HG02759 (cell line): ENCODE data around the gene CRYZL1.
"Not testable (repeated sequence)": the region's sequence is repeated elsewhere in the genome, so short reads cannot be mapped to it uniquely, and the experiment has no call there.

Experiments used
- ATAC-seq: cut with Tn5 transposase; IDR thresholded peaks from one replicate; pipeline ENCODE4 v1.9.1; 2021; ENCODE audit warnings: mild to moderate bottlenecking, moderate library complexity; ENCODE audit not compliant: unreplicated experiment

CRYZL1 gene

DNA sequence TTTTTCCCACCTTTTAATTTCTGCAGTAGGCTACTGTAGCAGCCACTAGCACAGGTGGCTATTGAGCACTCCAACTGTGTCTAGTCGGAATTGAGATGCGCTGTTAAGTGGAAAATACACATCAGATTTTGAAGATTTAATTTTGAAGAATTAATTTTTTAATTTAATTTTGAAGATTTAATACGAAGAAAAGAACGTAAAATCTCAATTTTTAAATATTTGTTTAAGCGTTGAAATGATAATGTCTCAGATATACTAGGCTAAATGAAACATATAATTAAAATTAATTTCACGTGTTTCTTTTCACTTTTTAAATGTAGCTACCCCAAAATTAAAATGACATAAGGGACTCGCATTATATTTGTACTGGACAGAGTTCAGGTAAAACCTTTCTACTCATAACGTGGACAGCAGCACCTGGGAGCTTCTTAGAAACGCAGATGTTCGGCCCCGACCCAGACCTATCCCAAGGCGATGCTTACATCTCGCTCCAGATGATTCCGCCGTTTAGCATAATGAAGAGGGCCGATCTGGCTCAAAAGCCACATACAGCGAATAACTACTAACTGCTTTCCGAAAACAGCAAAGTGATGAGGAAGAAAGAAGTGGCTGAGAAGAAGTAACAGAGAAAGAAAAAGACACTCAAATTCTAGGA lies 717 bp downstream of the CRYZL1 start:
- ATAC-seq: no peak

DNA sequence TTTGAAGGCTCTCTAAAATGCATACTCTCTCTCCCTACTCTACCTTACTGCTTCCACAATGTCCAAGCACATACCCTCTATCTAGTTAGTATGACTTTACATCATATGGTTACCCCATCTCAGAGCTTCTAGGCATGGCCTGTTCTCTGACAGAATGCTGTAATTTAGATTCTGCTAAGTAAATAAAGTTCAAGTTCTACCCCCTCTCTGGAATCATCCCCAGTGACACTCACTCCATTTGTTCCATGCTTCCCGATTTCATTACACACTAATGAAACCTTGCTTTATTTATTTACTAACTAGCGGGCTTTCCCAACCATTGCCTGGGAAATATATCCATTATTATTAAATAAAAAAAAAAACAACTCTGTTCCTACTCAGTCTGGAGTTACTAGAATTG lies 7.3 kb downstream of the CRYZL1 start:
- ATAC-seq: no peak

DNA sequence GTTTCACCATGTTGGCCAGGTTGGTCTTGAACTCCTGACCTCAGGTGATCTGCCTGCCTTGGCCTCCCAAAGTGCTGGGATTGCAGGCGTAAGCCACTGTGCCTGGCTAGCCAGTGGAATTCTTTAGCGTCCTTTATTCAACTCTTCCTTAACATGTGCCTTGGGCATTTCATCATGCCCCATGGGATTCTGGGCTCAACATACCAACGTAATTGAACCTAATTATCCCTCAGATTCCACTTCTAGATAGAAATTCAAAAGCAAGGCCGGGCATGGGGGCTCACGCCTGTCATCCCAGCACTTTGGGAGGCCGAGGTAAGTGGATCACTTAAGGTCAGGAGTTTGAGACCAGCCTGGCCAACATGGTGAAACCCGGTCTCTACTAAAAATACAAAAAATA lies 15.4 kb downstream of the CRYZL1 start:
- not testable (repeated sequence) for ATAC-seq

DNA sequence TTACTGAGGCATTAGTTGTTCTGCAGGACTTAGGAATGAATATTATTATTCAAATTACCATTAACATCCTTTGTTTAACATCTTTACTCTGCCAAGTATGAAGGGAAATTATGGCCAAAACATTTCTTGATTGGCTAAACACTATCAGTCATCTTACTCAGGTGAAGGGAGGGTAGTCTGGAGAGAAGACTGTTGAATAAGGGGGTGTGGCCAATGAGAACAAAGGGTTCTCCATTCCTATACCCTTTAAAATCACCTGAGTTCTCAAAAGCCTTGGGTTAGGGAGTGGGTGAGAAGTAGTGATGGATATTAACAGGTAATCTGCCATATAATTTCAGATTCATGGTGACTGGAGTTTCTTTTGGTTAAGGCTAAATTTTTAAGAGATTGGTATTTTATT lies 19.3 kb downstream of the CRYZL1 start:
- no peak for ATAC-seq

DNA sequence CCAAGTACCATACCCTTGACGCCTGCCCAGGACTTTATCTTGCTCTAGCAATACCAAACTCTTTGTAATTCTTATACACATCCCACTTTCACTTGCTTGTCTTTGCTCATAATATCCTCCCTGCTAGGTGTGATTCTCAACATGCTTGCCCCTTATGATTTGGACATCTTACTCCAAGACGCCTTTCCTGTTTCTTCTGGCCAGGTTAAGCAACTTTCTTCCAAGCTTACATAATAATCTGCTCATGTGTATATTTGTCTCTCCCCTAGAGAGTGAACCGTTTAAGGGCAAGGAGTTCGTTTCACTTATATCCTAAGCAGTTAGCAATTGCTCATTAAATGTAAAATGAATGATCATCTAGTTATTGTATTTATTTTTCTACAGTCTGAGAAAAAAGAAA lies 21.8 kb downstream of the CRYZL1 start:
- no peak for ATAC-seq

DNA sequence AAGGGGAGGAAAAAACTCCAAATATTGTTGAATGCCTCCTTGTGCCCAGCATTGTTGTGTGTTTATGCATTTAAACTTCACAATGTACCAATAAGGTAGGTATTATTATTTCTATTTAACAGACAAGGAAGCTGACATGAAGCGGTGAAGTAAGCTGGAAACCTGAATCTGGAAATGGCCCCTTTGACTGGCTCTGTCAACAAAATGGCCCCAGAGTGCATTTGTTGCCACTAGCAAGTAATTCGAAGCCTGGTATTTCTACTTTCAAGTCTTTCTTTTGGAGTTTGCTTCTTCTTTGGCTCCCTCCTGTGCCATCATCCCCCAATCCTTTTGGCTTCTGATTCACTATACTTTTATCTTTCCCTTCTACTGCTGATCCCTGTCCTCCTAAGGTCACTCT lies 23.1 kb downstream of the CRYZL1 start:
- no peak for ATAC-seq

DNA sequence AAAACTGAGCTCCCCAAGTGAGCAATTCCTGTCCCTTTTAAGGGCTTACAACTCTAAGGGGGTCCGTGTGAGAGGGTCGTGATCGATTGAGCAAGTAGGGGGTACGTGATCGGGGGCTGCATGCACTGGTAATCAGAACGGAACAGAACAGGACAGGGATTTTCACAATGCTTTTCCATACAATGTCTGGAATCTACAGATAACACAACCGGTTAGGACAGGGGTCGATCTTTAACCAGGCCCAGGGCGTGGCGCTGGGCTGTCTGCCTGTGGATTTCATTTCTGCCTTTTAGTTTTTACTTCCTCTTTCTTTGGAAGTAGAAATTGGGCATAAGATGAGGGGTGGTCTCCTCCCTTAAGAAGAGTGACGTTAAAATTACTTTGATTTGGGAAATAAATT lies 24.0 kb downstream of the CRYZL1 start:
- ATAC-seq: not testable (repeated sequence)

DNA sequence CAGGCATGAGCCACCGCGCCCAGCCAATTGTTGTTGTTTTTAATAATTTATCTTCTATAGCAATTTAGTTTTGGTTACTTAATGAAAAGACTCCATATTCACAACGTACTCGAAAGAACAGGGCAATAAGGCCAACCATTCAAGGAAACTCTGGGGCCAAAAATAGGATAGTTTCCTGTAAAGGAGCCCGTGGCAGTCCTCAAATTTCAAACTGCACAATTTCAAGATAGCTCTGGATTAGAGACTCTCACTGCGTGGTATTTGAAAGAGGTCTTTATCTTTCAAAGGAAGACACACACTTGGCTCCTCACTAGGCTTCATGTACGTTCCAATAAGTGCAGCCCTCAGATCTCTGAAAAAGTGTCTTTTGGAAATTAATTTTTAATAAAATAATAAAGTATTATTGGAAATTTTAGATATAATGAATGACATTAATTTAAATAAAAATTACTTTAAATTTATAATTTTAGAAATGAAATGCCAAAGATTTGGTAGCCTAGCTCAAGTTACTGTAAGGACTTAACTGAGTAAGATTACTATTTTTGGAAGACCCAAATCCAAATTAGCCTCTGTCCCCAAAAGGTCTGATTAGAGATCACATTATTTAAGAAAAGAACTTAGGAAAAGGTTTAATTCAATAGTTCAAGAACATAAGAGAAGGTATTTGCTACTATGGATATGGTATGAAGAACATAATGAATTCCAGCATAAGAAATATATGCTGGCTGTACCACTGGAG lies 30.4 kb downstream of the CRYZL1 start:
- no peak for ATAC-seq

DNA sequence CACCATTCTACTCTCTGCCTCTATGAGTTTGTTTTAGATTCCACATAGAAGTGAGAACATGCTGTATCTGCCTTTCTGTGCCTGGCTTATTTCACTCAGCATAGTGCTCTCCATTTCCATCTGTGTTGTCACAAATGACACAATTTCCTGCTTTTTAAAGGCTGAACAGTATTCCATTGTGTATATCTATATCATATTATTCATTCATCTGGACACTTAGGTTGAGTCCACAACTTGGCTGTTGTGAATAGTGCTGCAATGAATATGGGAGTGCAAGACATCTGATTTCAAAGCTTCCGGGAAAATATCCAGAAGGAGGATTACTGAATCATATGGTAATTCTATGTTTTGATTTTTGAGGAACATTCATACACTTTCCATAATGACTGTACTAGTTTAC lies 33.0 kb downstream of the CRYZL1 start:
- no peak for ATAC-seq

DNA sequence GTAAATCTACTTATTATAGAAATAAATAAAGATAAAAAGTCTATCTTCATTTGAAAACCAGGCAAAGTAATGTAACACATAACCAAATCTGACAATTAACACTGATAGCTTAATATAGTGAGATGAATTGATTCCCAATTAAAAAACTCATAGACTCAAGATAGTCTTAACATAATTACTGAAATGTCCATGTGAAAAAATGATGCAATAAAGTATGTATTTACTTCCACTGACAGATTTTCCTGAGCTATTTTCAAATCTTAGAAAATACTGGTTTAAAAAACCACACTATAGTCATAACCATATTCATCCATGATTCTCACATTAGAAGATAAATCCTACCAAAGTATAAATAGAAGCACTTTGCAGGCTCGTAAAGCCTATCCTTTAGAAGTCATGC lies 43.5 kb downstream of the CRYZL1 start:
- no peak for ATAC-seq

DNA sequence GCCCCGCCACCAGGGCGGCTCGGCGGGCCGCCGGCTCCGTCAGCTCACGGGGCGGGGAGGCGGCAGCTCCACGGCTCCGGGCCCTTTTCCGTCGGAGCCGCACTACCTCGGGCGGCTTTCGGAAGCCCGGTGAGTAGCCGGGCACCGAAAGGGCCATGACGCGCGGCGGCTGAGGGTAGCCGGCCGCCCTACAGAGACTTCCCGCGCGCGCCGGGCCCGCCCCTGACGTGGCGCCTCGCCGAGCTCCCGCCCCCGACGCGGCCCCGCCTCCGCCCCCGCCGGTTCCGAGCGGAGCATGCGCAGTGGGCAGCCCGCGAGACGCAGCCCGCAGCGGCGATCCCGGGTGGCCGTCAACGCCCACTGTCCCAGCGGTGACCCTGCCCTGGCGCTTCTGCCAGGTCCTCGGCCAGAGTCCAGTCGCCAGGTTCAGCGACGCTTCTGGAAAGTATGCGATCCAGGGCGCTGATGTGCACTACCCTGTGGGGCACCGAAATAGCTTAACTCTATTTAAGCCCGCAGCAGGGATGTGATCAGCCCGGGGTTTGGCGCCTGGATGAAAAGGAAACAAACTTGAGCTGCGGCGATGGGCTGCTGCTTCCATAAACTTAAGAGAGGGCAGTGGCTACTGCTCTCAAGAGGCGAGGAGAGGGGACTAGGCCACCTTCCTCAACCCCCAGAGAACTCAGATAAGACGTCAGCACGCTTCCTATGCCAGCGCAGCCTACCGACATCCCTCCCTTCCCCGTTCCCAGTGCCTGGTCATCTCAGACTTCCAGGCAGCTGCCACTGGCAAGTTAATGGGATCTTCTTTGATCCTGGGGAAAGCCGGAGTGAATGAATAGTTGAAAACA lies 52.8 kb downstream of the CRYZL1 start, which contains the start of gene DONSON:
Gene DONSON, minus strand, starts transcription at position 200 of the 851 bp plus-strand sequence. Its CDS starts 43 bp downstream, at position 157.
- ATAC-seq: peak; percentile 95

DNA sequence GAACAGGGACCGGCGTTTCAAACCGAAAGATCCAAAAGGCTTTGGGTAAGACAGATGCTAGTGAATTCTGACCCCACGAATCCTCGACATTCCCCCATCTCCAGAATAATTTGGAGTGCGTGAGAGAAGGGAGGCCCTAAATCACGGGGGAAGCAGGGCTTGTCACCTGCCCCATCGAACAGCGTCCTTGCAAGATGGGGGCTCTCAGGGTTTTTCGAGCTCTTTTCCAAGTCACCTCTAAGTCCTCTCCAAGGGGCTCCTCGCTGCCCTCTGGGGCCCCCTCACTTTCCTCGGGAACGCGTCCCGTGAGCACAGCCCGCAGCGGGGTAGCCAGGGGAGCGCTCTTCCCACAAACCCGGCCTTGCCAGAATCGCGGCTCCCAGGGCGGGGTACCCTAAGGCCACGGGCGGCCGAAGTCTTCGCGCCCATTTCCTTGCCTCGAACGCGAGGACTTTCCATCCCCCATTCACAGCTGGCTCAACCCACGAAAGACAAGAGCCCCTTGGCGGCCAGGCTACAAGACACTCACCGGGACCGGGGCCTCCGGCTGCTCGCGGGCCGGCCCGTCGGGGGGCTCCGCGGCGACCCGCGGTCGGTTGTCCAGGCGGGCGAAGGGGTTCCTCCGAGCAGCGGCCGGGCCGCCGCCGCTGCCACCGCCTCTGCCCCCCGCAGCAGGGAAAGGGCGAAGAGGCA lies 53.6 kb downstream of the CRYZL1 start:
- ATAC-seq: peak; percentile 48

DNA sequence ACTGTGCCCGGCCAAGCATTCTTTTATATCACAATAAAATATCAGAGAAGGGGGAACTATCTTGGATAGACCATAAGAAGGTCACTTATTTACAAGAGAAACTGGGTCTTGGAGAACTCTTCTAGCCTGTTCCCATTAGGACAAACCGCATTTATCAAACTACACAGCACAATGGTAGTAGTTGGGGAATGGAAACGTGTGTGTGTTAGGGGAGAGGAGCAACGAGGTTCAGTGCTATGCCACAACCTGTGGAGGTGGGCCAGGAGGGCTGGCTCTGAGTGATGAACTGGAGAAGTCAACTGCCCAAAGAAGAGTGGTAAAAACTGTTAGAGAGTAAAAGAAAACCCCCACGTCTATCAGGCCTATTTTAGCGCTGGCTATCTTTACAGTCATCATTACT lies 54.6 kb downstream of the CRYZL1 start:
- no peak for ATAC-seq

DNA sequence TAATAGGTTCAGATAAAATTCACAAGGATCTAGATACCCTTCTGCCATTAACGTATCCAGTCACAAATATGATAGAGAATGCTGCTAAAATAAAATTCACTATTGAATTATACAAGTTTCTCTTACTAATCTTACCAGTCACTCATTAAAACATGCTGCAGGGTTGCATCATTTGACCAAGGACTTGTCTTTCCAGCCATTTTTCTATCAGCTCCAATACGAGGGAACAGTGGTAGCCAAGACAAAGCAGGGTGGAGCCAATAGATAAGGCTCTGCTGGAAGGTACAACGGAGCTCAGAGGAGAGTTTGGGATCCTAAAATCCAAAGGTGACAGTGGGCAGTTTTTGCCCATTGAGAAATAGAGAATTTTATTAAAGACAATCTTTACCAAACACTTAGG lies 57.1 kb downstream of the CRYZL1 start:
- ATAC-seq: no peak

DNA sequence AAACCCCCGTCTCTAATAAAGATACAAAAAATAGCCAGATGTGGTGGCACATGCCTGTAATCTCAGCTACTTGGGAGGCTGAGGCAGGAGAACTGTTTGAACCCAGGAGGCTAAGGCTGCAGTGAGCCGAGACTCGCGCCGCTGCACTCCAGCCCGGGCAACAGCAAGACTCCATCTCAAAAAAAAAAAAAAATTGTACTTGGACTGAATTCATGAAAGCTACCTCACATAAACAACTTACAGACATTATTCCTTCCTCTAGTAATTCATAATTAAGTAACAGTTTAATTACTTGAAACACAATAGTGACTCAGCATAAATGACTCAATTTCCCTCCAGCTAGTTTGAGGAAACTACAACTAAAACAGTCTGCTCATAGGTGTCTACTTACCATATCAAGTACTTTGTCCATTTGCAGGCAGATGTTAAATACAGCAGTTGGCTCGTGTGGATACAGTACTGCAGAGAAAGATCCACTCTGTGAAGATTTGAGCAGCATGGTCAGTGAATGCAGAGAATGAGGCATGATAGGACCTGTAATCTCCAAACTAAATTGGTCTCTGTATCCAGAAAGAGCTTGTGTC lies 62.5 kb downstream of the CRYZL1 start:
- ATAC-seq: no peak

DNA sequence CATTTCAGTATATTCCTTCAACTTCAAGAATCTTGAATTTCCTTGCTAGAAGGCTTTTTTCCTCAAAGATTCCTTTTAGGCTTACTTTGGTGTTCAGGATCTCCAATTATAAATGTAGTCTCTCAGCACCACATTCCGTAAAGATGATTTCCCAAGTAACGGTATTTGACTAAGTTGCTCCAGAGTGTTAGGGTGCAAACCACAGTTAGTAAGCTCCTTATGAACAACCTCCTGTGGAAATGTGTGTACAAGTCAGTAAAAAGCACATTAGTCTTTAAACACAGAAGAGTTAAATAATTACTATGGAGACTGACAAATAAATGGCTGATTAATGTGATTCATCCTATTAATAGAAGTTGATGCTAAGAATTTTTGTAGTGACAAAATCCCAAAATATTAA lies 63.3 kb downstream of the CRYZL1 start:
- ATAC-seq: no peak

DNA sequence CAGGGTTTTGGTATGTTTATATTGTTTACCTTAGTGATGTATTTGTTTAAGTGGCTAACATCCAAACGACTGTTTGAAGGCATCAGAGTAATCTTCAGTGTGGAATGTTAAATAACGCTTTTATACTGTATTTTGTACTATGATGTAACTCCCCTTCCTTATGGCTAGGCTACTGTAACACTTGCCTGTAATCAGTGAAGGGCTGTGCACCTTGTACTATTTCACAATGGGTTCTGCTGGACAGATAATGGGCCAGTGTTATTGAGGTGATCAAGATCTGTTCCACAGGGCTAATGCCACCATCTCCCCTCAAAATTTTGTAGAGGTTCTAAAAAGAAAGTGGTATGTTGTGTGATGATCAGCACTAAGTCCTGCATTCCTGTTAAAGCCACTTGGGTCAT lies 64.8 kb downstream of the CRYZL1 start:
- ATAC-seq: not testable (repeated sequence)

DNA sequence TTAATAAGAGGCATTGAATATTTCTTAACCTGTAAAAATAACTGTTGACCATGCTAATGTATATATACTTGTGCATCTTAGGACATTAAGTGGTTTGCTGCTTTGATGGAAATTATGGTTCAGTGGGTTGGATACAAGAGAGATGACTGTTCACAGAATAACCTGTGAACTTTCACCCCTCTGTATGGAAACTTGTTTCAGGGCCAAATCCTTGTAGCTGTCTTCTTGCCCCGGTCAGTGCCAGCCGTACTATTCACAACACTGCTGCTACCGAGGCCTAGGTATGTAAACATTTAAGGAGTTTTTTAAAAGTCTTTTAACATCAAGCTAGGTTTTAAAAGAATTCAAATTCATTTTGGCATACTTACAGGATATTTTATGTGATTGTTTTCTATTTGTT lies 69.2 kb downstream of the CRYZL1 start:
- no peak for ATAC-seq

DNA sequence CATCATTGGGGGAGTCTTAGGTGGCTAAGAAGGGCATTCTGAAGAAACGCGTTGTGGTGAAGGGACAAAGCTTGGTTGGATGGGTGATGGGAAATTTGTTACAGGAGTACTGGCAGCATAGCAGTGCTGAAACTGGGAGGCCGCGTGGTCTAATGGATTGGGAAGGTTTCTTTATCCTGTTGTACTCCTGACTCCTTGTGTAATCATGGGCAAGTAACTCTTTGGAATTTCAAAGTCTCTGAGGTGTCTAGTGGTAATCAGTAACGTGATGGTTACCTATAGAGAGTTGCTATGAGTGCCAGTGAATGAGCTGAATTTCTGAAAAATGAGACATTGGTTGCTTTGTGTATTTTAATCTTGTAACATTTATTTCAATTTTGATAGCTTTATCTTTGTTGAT lies 71.5 kb downstream of the CRYZL1 start:
- ATAC-seq: no peak

DNA sequence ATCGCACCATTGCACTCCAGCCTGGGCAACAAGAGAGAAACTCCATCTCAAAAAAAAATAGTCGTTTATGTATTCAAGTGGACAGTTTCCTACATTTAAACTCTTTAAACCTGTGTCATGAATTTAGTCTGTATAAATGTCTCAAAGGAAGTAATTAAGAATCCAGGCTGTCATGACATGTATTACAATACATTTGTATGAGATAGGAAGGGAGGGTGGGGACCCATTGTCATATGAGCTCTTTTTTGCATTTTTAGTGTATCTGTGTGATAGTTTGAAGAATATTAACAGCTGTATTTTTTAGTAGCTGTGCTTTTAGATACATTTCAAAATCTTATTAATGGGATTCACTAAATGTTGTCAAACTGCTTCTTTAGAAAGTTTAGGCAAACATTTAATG lies 73.1 kb downstream of the CRYZL1 start:
- no peak for ATAC-seq

DNA sequence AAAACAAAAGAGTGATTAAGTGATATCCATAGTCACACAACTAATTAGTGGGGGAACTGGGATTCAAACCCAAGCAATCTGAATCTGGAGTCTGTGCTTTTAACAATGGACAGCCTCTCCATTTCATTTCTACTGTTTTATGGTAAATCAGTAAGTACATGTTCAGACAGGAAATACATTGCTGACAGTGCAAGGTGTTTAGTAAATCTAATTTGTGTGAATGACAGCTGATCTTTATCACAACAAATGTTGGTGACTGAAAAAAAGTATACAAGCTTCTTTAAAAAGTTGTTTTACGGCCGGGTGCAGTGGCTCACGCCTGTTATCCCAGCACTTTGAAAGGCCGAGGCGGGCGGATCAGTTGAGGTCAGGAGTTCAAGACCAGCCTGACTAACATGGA lies 73.6 kb downstream of the CRYZL1 start:
- no peak for ATAC-seq
